ENCODE measurements around the gene LYPLA2. TPM values are rescaled to one million over a fixed set of nuclear protein-coding genes. Genes with fewer than 3 reads are reported as not detected.

LYPLA2 gene
- polyA plus RNA-seq, 1 experiment = 51.9 TPM

Other genes with a start within 250 kb of the LYPLA2 start
- gene ID3, start 231.6 kb upstream of the LYPLA2 start, polyA plus RNA-seq (2011; rRNA removed) = 230 and 379 TPM in 2 replicates
- gene RPL11, start 99.3 kb upstream of the LYPLA2 start, polyA plus RNA-seq (2011; rRNA removed) = 1,288 and 1,806 TPM in 2 replicates
- 21.5 and 24.5 TPM in 2 replicates for gene ELOA, start 47.7 kb upstream of the LYPLA2 start, polyA plus RNA-seq (2011; rRNA removed)
- 33.7 and 35.2 TPM in 2 replicates for gene PITHD1, start 12.7 kb upstream of the LYPLA2 start, polyA plus RNA-seq (2011; rRNA removed)
- gene GALE, start 9.6 kb downstream of the LYPLA2 start, polyA plus RNA-seq (2011; rRNA removed) = 23.8 and 36.1 TPM in 2 replicates
- 38.4 and 41.7 TPM in 2 replicates for gene HMGCL, start 34.3 kb downstream of the LYPLA2 start, polyA plus RNA-seq (2011; rRNA removed)
- 12.5 and 22.8 TPM in 2 replicates for gene FUCA1, start 77.1 kb downstream of the LYPLA2 start, polyA plus RNA-seq (2011; rRNA removed)
- not detected in 2 replicates for gene CNR2, start 122.2 kb downstream of the LYPLA2 start, polyA plus RNA-seq (2011; rRNA removed)
- gene PNRC2, start 168.7 kb downstream of the LYPLA2 start, polyA plus RNA-seq (2011; rRNA removed) = 30.0 and 51.1 TPM in 2 replicates
- 55.1 and 97.8 TPM in 2 replicates for gene SRSF10, start 189.2 kb downstream of the LYPLA2 start, polyA plus RNA-seq (2011; rRNA removed)